ENCODE data around the gene KBTBD6. TPM values are rescaled to one million over a fixed set of nuclear protein-coding genes. Genes with fewer than 3 reads are reported as not detected.
A peak's percentile ranks its signal among the peaks of the same experiment; 100 is the strongest.
"Not testable (repeated sequence)": the region's sequence is repeated elsewhere in the genome, so short reads cannot be mapped to it uniquely, and the experiment has no call there.

Gene KBTBD6
- total RNA-seq, 1 donor from 2014 or later = 3.6 TPM

DNA sequence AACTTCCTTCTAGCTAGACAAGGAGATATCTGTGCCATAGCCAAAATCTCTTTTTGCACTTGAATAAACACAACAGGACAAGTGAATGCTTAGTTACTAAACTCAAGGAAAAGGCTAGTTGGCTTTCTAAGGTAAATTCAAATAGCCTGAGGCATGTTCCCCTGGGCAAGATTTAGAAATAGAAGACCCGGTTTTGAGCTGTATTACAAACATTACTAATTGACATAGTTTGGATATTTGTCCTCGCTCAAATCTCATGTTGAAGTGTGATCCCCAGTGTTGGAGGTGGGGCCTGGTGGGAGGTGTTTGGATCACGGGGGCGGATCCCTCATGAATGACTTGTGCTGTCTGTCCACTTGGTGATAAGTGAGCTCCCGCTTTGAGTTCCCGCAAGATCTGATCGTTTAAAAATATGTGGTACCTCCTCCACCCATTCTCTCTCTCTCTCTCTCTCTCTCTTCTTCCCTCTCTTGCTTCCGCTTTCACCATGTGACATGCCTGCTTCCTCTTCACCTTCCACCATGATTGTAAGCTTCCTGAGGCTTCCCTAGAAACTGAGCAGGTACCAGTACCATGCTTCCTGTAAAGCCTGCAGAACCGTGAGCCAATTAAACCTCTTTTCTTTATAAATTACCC is 3.9 kb upstream of the KBTBD6 start:
- DNase-seq (ENCODE audit: low spot score) = no peak
- no peak for ATAC-seq

DNA sequence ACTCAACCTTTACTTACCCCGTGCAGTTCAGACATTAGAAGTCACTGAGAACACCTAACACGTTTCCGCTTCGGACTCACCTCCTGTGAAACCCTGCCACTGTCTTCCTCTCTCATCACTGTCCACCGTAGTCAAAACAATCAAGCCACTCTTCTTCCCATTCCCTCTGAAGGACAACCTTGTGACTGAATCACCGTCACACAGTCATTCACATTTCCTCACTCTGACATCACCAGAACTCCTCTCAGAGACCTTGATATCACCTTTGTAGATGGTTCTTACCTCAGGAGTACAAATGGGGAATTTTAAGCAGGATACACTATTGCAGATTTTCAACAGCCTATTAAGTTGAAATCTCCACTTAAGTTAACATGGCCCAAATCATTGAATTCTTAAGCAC is 1.3 kb upstream of the KBTBD6 start:
- ATAC-seq (no peak), DNase-seq (ENCODE audit: low spot score) (no peak)

DNA sequence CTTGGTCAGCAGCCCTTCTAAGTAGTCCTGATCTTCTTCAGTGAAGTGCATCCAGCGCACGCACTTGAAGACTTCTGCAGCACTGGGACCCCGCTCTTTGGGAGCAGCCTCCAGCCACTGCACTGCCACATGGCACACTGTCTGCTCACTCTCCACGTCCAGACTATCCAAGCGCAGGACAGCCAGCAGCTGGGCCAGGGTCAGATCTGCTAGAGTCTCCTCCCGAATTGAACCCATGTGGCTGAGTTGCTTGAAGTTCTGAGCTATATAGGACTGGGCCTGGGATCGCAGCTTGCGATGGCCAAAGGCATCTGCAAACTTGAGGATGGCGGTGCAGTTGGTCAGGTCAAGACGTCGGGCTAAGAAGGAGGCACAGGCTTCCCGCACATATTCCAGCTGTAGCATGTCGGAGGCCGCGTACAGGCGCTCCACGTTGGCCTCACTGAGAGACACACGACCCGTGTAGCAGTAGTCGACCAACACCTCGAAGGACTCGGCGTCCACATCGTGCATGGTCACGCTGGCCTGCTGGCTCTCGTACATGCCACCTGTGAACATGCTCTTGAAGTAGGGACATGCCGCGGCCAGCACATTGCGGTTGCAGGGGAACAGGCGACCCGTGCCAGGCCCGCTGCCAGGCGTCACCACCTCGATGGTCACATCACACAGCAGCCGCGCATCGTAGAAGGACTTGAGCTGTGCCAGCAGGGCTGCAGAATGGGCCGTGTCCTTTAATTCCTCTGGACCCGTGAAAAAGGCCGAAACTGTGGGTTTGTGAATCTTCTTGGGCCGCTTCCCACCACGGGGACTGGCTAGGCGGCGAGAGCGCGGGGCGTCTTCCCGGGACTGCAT is 716 bp downstream of the KBTBD6 start:
- peak; percentile 31 for ATAC-seq
- DNase-seq (ENCODE audit: low spot score) = not testable (repeated sequence)

DNA sequence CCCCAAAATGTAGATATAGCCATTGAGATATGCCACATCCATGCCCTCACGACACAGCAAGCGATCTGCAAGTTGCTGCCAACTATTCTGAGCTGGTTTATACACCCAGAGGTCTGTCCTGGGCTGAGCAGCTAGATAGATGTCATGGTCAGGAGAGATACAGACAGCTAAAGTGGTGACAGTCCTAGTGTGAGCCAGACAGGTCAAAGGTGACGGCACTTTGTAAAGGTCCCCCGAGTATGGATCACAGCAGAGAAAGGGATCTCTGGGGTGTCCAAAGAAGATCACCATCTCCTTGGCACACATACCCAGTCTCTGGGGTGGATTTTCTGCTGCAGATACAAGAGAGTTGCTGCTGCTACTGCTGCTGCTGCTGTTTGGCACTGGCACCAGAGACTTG is 1.4 kb downstream of the KBTBD6 start:
- DNase-seq (ENCODE audit: low spot score); ATAC-seq: not testable (repeated sequence)

DNA sequence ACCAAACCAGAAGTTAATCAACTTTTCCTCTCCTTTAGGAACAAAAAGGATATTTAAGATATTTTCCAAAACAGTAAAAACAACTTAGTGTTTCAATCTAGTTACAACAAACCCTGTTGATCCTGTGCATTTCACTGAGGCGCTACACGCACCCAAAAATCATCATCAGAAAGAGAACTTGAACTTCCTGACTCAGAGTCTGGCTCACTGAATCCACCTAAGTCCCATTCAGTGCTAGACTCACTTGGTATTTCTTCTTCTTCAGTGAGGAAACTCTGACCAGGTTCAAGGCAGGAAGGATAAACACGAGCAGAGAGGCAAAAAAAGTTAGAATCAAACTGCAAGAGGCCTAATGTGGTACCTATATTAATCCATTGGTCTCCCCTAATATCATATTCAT is 2.2 kb downstream of the KBTBD6 start:
- ATAC-seq (no peak), DNase-seq (ENCODE audit: low spot score) (no peak)

DNA sequence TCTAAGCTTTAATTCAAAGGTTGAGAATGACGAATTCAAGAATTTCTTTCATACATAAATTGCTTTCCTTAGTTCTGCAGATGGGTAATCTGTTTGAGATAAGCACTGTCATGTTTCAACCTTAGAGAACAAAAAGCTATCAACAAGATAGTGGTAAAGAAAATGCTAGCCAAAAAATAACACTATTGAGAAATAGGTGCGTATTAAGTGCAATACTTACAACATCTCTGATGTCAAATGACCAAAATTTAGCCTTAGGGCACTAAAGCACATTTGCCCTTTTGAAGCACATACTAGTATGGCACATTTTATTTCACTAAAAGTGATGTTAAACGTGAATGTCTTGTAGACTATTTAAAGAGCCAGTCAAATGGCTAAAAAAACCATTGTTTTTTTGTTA is 4.9 kb downstream of the KBTBD6 start:
- DNase-seq (ENCODE audit: low spot score) = no peak
- ATAC-seq = no peak

DNA sequence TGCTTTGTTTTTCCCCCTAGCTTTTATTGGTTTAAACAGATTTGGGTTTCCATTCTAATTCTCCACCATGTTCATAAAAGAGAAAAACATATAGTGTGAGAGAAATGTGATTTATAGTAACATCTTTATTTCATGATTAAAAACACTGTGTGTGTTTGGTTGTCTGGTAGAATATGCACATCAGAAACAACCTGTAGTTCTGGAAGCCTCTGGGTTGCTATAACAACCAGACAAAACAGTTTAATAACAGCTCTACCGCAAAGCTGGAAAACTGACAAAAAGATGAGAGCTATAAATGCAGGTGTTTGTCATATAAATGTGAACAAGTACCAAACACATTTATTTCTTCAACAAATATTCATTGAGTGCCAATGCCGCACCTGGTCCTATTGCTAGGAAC is 9.8 kb downstream of the KBTBD6 start:
- no peak for DNase-seq (ENCODE audit: low spot score)
- ATAC-seq = no peak

DNA sequence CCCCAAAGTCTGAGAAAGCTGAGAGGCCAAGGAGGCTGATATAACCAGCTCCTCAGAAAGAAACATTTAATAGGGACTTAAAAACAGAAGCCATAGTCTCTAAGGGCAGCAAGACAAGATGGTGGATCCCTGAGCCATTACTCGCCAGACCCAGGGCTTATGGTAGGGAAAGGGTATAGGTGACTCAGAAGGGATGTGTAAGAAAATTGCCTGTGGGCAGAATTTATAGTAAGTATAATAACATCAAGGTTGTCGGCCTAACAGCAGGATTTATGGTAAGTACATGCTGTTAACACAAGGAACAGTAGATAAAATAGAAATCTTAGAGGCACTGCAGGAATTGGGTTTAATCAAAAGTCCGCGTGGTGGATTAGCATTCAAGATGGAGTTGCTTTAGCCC is 14.7 kb downstream of the KBTBD6 start:
- ATAC-seq = no peak
- DNase-seq (ENCODE audit: low spot score) = no peak

DNA sequence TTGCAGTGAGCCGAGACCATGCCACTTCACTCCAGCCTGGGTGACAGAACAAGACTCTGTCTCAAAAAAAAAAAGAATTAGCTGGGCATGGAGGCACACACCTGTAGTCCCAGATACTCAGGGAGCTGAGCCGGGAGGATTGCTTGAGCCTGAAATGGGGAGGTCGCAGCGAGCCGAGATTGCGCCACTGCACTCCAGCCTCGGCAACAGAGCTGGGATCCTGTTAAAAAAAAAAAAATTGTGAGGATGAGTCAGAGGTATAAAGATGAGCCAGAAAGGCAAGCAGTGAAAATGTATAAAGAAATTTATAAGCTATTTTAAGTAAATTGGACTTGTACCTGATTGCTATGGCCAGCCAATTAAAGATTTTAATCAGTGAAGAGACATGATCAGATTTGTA is 21.1 kb downstream of the KBTBD6 start:
- DNase-seq (ENCODE audit: low spot score) (no peak), ATAC-seq (no peak)

DNA sequence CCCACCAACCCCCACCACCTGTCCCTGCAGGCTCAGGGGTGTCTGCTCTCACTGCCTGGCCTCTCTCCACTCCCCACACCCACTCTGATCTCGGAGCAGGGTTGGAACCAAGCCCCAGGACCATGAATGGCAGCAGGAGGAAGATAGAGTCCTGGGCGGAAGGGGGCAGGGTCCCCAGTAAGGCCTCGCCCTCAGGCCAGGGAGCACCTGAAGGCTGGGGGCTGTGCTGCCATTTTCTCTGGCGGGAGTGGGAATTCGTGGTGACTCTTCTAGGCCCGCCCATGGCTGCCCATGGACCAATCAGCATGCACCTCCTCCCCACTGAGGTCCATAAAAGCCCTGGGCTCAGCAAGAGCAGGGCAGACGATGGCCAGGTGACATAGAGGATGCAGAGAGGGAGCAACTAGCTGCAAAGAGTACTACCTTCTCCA is 25.0 kb downstream of the KBTBD6 start:
- ATAC-seq (no peak), DNase-seq (ENCODE audit: low spot score) (no peak)

DNA sequence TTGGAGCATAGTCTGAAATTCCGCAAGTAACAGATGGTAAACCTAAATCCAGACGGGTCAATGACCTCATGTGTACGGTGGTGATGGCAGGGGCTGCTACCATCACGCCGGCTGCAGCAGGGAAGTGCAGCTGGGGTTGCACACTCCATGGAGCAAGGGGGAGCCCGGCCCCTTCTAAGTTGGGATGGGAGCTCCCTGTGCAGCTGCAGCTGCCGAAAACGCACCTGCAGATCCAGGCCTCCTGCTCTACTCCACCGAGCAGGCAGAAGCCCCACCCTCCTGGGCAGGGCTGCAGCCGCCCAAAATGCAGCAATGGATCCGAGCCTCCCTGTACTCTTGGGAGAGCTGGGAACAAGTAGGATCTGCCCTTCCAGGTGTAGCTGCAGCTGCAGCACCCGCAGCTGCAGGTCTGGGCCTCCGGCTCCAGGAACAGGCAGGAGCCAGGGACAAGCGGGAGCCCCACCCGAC is 25.5 kb downstream of the KBTBD6 start:
- no peak for ATAC-seq
- DNase-seq (ENCODE audit: low spot score) = no peak

DNA sequence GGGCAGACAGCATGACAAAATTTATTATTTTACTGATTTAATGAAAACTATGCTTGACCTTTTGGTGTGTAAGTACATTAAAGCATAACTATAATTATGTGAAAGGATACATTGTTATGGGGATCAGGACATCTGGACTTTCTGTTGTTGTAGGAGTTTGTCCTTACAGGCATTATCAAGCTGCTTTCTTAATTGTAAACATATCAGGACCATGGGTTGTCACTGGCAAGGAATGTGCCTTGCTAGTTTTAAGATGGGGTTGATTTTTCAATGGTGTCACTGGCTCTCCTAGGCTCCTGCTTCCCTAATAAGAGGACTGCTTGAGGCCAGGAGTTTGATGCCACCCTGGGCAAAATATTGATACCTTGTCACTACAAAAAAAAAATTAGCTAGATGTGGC is 32.6 kb downstream of the KBTBD6 start:
- DNase-seq (ENCODE audit: low spot score) = no peak
- no peak for ATAC-seq

DNA sequence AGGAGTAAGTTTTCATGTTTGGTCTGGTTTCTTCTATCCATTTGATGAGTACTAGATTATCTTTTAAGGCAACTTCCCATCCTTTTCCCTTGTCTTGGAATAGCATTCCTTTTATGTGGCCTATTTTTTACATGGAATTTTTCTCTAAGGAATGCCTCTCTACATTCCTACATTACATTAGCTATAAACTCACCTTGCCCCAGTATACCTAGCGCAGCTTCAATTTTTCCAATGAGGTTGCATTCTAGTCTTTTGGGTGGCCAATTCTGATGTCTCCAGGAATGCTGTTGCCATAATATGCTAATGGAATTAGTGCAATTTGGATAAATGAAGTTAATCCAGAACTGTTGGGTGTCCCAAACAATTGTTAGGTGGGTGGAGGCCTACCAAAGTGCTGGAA is 33.8 kb downstream of the KBTBD6 start:
- ATAC-seq (no peak), DNase-seq (ENCODE audit: low spot score) (no peak)

DNA sequence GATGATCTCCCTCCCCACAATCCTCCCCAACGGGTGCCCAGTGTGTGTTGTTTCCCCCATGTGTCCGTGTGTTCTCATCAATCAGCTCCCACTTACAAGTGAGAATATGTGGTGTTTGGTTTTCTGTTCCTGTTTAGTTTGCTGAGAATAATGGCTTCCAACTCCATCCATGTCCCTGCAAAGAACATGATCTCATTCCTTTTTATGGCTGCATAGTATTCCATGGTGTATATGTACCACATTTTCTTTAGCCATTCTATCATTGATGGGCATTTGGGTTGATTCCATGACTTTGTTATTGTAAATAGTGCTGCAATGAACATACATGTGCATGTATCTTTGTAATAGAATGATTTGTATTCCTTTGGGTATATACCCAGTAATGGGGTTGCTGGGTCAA is 36.9 kb downstream of the KBTBD6 start:
- not testable (repeated sequence) for ATAC-seq; DNase-seq (ENCODE audit: low spot score)

DNA sequence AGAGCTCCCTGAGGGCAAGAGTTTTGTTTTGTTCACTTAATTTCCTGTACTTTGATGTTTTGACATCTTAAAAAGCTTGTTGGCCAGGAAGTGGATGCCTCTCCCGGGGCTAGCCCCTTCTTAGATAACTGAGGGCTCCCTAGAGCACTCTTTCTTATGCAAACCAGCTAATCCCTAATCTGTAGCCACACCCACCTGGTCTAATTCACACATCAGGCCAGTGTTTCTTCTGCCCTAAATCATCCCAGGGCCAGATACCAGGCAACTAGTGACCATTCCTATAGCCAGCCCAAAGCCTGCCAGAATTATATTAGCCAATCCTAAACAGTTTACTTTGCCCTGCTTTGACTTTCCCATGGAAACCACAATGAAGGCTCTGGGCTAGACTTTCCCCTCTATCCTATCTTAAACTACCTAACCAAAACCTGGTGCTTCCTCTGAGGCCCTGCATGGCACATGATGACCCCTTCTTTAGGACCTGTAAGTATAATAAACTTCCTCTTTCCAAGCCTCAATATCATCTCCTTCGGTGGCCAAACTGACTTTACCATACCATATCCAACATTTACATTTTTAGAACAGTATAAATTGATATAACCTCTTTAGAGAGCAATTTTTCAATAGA is 46.5 kb downstream of the KBTBD6 start:
- ATAC-seq (peak; percentile 25), DNase-seq (ENCODE audit: low spot score) (no peak)

DNA sequence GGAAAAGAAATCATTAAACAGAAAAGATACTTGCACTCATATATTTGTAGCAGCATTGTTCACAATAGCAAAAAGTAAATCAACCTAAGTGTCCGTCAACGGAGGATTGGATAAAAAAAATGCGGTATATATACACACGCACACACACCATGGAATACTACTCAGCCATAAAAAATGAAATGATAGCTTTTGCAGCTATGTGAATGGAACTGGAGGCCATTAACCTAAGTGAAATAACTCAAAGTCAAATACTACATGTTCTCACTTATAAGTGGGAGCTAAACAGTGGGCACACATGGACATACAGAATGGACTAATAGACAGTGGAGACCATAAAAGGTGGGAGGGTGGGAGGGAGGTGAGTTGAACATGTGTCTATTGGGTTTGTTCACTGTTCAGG is 52.9 kb downstream of the KBTBD6 start:
- DNase-seq (ENCODE audit: low spot score) = no peak
- ATAC-seq = no peak

Other genes starting within 250 kb of the KBTBD6 start
- gene ELF1, start 113.5 kb downstream of the KBTBD6 start, total RNA-seq = 22.2 TPM
- gene WBP4, start 71.3 kb downstream of the KBTBD6 start, total RNA-seq = 3.9 TPM
- 6.3 TPM for gene KBTBD7, start 61.8 kb upstream of the KBTBD6 start, total RNA-seq
- gene MTRF1, start 130.8 kb upstream of the KBTBD6 start, total RNA-seq = 6.2 TPM
- gene NAA16, start 178.5 kb upstream of the KBTBD6 start, total RNA-seq = 6.1 TPM

Data from left lobe of liver (tissue), 2 donors.